Limb (tissue), 2 donors: ENCODE measurements around the gene SORCS2.

Experiments used
- DNase-seq, 2 donors: peaks; one replicate each; pipeline ENCODE4 v3.0.0-alpha.2; 2016; ENCODE audit errors: extremely low spot score in 2 of 2

Gene SORCS2

DNA sequence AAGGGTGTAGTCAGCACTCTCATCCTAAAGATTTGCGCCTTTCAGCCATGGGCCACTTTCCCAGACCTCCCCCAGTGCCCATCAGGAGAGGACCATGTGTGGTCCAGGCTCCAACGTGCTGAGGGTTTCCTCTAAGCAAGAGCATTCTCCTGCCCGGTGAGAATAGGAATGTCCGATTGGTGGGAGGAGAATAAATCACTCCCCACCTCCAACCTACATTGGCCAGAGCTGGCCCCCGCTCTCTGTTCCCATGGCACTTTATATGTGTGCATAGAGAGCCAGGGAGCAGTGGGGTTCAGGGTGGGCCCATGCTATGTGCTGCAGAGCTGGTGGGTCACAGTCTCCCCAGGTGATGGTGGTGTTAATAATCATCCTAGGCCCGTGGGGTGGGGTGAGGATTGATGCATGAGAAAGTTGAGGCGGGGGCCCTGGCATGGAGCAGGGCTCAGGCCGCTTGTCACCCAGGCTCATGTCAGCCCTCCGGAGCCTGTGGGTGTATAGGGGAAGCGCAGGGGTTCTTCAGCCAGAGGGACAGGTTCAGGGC is 6.8 kb upstream of the SORCS2 start:
- peak in 1 of 2 donors; percentile 15 for DNase-seq

DNA sequence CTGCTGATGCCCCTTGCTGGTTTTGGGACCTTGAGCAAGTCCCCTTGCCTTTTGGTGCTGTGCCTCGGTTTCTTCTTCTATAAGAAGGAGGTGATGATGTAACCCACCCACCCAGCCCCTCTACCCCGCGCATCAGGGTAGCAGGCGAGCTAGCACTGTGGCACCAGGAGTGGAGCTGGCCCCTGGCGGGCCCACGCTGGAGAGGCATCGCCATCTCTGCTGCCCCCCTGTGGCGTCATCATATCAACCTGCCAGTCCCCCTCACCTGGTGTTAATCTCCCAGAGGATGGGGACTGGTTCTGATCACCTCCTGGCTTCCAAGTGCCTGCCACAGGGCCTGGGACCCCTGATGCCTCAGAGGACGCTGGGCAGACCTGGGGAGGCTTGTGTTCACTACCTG is 6.3 kb upstream of the SORCS2 start:
- DNase-seq: peak in 1 of 2 donors; percentile 49

DNA sequence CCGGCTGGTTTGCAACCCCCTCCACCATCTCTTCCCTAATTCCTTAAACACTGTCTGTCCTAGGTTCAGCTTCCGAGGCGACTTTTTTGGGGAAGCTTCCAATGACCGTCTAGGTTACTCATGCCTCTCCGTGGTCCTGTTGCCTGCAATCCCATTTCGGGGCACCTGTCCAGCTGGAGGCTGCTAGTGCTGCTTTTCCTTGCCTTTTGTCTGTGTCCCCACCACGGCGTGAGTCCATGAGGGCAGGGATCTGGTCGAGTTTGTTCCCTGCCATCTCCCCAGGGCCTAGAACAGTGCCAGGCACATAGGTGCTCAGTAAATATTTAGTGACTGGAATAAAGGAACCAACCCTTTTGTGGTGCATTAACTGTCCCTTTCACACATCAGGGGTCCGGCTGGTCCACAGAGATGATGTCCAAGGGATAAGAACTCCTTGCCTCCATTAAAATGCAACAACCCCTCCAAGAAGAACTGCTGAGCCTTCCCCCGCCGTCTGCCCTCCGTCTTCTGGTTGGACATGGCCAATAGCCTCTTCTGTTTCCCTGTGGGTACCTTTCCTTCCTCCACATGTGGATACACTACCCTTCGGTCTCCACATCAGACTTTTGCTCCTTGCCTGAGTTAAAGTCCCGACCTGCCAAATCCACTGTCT is 5.7 kb upstream of the SORCS2 start:
- peak in 1 of 2 donors; percentile 23 for DNase-seq

DNA sequence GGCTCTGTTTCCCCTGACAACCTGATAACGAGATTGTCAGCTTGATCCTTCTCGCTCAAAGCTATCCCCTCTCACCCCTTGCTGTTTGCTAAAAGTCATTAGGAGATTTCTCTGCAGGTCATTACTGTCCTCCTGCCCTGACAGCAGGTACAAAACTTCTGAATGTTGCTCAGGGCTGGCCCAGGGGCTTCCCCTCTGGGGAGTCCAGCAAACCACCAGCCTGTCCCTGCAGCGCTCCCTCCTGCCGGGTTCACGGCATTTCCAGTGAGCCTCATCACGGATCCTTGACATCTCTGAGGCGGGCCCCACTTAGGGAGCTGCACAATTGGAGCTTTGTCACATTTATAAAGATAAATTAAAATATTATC is 5.2 kb upstream of the SORCS2 start:
- DNase-seq: peak in 1 of 2 donors; percentile 21

DNA sequence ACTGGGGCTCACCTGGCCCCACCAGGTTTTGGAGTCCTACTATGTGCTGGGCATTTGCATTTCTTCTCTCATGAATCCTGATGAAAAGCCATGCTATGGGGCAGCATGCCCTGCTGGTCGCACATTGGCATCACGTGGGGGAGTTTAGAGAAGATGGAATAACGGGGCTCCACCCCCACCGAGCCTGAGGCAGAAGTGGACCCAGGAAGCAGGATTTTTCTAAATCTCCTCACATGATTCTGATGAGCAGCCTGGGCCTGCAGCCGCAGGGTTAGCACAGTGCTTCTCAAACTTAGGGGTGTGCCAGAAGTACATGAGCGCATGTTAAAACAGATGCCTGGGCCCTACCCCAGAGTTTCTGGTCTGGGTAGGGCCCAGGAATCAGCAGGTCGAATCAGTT is 4.6 kb upstream of the SORCS2 start:
- DNase-seq: peak in 1 of 2 donors; percentile 9

DNA sequence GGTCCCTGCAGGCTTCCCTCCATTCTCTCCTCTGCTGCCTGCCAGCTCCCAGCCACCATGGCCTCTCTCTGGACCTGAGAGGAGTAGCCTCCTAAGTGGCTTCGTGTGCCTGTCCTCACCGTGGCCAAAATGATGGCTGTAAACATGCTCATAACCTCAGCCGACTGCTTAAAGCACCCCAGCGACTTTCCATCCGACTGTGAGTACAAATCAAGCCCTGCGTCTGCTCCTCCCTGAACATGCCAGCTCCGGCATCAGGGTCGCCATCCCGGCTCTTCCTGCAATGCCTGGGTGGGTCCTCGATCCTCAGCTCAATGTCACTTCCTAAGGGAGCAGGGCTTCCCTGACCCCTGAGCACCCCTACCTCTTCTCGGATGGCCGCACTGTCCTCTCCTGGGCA is 3.3 kb upstream of the SORCS2 start:
- peak in 1 of 2 donors; percentile 21 for DNase-seq

DNA sequence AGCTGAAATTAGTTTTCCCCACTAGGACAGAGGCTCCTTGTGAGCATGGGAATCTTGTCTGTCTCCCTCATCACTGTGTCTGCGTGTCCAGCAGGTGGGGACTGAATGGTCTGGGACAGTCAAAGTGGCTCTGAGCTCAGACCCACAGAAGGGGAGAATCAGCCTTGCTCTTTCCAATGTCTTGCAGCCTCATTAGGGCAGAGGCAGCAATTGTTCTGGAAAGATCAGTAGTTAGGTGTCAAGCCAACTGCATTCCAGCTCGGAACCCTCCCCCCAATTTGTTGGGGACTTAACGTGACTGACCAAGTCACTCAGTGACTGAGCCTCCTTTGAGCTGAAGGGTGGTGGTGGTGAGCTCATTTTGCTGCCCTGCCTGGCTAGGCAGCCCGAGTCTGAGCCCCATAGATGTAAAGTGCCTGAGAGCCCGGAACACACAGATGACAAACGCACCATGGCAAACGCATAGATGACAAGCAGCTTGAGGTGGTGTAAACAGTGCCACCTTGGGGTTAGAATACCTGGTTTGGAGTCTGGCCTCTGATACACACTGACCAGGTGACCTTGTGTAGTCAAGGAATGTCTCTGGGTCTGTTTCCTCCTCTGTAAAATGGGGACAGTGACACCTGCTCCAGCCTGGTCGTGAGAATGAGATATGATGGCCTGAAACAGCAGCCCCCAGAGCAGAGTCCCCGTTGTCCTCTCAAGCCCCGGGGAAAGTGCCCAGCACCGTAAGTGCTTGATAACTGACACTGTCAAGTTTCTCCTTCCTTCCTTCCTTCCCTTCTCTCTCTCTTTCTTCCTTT is 2.7 kb upstream of the SORCS2 start:
- DNase-seq: peak in 1 of 2 donors; percentile 21

DNA sequence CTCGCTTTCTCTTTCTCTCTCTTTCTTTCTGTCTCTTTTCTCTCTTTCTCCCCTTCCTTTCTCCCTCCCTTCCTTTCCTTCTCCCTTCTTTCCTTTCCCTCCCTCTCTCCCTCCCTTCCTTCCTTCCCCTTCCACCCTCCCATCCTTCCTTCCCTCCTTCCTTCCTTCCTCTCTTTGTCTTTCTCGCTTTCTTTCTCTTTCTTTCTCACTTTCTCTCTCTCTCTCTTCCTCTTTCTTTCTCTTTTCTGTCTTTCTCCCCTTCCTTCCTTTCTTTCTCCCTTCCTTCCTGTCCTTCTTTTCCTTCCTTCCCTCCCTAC is 2.1 kb upstream of the SORCS2 start:
- no peak for DNase-seq

DNA sequence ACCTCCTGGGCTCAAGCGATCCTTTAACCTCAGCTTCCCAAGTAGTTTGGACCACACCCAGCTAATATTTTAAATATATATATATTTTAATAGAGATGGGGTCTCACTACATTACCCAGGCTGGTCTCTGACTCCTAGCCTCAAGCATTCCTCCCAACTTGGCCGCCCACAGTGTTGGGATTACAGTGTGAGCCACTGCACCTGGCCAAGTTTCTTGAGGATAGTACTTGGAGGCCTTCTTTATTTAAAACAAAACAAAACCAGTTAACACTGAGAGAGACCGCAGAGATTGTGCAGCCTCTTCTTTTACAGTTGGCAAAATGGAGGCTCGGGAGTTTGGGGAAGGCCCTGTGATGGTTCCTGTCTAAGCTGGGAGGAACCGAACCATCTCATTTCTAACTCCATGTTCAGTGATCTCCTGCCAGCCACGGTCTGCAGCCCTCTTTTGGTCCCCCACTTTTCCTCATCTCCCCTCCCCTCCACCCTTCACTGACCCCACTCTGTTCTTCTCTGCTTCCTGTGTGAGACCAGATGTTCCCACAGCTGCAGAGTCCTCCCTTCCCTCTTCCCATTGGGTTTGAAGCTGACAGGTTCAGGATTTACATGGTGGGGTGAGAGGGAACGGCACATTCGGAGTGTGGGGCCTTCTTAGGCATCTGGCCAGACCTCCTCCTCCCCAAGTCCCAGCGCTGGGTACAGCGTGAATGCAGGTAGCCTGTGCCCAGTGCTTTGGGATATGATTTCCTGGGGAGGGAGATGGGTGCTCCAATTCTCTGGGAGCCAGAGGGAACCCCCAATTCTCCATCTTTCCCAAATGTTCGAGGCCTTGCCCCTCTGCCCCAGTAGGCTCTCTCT is 1.4 kb upstream of the SORCS2 start:
- peak in 1 of 2 donors; percentile 39 for DNase-seq

DNA sequence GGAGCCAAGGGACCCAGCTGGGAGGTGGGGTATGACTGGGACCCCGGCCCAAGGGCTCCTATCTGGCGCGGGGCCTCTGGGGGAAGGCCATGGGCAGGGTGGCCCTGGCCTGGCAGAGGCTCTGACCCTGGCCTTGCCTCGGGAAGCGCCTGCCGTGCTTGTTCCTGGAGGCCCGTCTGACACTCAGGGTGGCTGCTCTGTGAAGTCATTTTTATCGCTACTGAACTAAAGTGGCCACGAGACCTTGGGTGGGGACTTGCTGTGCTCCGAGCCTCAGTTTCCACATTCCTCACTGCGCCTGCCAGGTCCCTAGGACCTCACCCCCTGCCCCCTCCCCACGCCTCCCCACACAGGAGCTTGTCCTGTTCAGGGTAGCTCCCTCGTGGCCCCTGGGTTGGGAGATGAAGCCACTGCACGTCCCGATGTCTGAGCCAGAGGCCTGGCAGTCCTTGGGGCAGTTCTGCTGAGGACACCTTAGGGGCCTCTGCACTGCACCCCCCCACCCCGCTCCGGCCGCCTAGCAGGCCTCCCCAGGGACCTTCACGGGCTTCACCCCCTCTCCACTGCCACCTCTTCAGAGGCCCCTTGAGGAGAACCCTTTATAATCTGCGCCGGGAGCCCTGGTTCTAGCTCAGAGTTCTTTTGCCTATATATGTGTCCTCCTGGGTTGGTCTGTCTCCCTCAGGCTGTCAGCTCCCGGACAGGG is 639 bp upstream of the SORCS2 start:
- no peak for DNase-seq

DNA sequence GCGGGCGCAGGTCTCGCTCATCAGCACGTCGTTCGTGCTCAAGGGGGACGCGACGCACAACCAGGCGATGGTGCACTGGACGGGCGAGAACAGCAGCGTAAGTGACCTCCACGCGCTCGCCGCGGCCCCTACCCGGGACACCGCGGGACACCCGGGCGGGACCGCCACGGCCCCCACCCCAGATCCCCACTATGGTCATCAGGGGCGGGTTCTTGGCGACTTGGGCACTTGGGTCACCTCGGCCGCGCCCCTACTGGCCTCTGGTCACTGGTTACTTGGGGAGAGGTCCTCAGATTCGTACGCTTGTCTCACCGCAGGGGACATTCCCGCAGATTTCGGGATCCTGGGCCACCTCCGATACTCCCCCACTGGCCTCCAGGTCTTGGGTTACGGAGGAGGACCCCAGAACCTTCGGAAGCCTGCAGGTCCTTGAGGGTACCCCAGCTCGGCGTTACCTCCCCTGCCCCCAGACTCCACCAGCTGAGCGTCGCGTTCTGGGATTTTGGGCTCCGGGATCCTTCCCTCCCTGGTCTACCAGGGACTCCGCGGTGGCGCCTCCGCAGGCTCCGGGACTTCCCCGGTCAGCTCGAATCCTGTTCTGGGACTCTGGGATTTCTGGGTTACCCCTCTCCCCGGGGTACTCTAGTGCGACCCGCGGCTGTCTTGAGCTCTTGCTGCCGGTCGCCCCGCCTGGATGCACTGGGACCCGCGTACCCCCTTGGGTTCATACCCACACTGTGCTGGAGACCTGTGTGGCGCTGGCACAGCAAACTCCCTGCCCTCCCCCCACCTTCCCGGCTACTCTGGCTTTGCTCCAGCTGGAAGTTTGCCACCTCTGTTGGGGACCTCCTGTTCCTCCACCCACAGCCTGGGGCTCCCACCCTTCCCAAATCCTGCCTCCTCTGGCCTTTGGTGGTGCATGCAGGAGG is 956 bp downstream of the SORCS2 start:
- DNase-seq: peak in 1 of 2 donors; percentile 85

DNA sequence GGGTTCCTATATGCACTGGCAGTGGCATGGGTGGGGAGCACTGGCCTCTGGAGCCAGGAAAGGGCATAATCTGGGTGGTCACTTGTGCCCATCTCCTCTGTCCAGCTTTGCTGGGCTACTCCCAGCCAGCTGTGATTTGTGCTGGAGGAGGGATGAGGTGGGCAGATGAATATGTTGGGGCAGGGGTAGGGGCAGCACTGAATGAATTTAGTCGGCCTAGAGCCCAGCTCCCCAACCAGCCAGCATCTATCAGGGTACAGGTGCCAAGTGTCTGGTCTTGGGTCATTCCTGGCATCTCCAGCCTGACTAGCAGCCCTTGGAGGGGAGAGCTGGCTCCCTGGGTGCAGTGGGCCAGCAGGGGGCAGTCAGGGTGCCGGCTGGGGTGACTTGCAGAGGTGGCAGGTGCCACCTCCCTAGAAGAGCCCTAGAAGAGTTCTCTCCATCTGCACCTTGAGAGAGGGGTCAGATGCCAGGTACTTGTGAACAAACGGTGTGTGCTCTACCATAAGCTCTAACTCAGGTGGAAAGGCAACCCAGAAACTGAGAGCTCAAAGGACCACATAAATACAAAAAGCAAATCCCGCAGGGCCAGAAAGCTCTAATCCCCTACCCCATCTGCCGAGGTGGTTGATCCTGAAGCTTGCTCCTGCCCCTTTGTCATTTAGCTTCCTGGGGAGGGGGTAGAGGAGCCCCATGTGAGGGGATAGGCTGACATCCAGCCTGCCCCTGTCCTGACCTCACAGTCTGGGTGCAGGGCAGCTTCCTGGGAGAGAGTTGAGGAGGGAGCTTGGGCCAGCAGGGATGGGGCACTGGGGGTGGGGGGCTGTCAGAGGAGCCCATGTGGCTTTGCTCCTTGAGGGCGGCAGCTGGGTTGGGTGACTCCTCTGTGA is 2.2 kb downstream of the SORCS2 start:
- DNase-seq: peak in 1 of 2 donors; percentile 61

DNA sequence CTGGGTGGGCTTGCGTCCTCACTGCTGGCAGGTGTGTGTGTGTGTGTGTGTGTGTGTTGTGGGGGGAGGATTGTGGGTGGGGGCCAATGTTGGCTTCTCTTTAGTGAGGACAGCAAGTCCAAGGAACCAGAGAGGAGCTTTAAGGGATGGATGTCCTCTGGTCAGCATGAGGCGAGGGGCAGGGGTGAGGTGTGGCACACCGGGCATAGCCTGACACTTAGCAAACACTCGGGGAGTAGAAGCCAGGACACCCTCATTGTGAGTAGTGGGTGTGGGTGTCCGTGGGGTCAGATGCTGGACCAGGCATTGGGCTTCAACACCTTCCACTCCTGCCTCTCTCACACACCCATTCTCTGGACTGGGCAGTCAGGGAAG is 2.8 kb downstream of the SORCS2 start:
- peak in 1 of 2 donors; percentile 31 for DNase-seq

DNA sequence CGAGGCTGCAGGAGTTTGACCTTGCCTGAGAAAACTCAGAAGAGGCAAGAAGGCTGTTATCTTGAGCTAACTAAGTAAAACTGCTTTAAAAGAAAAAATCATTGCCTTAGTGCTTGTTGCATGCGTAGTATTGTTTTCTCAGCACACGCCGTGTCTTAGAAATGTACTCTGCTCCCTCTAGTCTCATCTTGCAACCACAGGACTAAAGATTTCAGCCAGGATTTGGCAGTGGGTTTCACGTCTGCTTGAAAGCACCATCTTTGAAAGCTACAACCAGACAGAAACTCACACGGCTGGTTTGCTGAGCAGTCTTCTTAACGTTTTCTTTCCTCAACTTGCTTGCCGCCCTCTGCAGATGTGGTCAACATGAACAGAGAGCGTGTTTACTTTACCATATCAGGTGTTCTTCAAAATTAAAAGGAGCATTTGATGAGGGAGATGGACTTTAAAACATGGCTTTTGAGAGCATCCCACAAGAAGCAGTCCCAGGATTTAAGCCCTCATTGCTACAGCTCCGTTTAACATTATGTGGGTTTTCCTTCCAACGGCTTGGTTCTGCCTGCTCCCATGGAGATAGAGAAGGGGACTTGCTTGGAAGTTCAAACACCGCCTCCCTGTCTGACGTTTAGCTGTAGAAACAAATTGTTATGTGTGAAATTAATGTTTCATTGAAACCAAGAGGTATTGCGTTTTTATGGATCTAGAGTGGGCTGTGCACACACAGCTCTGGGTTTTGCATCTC is 3.4 kb downstream of the SORCS2 start:
- peak; percentile 28 to 44 for DNase-seq

DNA sequence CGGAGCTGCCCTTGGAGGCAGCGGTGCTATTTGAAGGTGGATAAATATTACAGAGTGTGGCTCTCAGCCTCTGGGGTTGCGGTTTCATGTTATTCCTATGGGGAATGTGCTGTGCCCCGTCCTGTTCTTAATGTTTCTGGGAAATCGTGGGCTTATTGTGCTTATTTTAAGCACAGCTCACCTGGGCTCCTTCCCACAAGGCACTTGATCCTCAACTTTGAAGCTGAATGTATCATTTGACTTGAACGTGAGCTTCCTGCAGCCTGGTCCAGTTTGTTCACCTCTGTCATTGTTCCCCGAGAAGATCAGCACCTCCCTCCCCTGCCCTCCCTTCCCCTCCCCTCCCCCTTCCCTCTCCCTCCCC is 3.9 kb downstream of the SORCS2 start:
- DNase-seq: no peak

DNA sequence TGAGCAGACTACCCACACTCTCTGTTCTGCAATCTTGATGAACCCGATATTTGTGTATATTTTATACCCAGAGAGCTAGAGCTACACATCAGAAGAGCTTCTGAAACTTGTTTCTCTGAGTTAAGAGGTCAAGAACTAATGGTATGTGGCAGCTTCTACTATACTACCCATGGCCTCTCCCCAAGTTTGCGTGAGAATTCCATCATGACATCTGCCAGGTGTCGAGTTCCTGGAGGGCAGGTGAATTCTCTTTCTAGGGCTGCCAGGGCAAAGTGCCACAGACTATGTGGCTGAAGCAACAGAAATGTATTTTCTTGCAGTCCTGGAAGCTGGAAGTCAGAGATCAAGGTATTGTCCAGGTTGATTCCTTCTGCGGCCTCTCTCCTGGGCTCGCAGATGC is 4.4 kb downstream of the SORCS2 start:
- peak in 1 of 2 donors; percentile 23 for DNase-seq

DNA sequence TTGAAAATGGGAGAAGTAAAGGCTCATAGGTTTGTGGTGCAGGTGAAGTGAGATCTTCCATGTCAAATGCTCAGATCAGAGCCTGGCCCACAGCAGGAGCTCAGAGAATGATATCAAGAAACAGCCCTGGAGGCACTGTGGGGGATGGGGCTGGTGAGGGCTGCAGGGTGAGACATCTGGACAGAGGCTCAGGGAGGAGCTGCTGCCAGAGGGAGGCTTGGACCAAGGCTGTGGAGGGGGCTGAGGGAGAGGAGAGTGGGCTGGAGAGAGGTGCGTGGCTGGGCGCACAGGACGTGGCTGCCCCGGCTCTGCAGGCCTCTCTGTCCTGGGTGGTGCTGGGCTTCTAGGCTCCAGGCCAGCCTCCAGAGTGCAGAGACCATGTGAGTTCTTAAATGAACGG is 5.6 kb downstream of the SORCS2 start:
- peak in 1 of 2 donors; percentile 37 for DNase-seq

DNA sequence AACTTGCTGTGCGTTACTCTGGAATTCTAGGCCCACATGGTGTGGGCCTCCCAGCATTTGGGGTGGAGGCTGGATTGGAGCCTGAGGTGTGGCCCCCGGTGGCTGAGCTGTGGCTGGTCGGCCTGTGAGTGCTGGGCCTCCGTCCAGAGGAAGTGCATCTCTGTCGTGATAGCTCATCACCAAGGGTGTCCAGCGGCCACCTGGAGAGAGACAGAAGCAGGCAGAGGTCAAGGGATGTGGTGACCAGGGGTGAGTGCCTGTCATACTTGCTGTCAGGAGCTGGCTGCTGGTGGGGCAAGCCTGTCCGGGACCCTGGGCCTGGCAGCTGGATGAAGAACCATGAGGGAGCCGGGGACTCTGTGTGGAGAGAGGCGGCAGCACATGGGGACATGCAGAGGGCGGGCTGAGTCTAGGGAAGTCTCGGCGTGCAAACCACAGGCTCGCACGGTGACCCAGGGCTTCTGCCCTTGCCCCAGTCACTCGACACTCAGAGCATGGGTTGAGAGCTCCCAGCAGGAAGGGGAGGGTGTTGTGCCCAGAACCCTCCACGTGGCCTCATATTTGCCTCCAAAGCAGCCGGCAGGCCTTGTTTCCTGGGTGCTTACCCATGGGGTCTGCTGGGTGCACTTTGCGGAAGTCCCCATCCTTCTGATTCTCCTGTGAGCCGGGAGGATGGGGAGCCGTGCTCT is 6.2 kb downstream of the SORCS2 start:
- DNase-seq: peak in 1 of 2 donors; percentile 25
